Amygdala (tissue), 56 donors: Measurements from ENCODE around the gene ZBTB4.

ENCODE experiments used
- DNase-seq, 56 donors: peaks; one replicate each; lab custom pipeline; 2025; lab: John Stamatoyannopoulos, UW

The ZBTB4 gene

DNA sequence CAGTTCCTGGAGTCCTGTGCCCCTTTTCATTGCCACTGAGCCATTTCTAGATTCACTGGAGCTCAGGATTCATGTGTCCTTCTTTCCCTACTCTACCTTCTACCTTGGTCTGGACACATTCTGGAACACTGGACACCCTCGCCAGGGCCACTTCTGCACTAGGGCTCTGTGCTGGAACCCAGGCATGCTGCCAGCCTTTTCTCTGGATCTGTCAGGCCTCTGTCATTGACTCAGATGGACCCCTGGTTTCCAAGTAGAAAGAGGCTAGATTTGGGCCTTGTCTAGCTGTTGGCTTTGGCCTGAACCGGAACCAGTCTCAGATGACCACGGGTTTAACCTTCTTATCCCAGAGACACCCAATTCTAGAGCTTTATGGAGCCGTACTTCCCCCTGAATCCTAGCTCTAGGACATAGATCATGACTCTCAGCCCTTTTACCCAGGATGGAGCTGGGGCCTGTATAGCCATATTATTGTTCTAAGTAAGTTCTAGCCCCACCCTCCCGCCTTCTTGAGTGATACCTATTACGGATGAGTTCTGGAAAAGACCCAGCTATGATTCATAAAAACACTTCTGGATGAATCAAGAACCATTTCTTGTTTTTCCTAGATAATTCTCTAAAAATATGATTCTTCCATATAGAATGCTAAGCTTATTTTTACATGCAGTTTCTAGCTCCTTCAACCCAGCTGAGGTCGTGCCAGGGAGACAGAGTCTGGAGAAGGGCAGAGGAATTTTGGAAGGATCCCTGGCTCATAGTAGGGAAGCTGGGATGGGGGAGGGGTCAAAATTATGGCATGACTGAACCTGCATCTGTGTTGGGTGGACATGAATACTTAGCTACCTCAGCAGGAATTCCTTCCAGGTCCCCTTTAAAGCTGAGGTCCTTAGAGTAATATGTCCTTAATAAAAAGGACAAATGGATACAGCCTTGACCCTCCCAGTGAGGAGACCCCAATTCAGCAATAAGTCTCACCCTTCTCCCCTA is 35.6 kb downstream of the ZBTB4 start:
- no peak for DNase-seq

DNA sequence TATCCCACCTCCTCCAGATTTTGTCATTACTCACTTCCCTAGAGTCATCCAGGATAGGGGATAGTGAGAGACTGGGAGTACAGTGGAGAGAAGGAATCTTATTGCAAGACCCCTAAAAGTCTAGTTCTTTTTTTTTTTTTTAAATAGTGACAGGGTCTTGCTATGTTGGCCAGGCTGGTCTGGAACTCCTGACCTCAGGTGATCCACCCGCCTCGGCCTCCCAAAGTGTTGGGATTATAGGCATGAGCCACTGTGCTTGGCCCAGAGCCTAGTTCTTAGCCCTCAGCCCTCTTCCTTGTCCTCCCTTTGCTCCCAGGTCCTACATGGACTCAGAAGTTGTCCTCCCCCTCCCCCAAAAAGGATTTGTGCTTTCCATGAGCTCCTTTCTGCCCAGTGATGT is 37.3 kb downstream of the ZBTB4 start:
- DNase-seq = no peak

DNA sequence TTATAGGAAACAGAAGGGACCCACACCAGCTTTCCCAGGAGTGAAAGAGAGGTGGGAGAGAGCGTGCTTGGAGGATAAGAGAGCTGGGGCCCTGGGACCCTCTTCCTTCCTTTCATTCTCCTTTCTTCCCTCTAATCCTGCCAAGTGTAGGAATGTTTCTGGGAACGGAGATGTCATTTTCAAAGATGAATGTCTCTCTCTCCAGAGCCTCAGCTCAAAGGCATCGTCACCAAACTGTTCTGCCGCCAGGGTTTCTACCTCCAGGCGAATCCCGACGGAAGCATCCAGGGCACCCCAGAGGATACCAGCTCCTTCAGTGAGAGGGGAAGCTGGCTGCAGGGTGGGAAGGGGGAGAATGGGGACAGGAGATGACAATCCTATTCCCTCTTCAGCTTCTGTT is 38.2 kb downstream of the ZBTB4 start:
- DNase-seq = no peak

DNA sequence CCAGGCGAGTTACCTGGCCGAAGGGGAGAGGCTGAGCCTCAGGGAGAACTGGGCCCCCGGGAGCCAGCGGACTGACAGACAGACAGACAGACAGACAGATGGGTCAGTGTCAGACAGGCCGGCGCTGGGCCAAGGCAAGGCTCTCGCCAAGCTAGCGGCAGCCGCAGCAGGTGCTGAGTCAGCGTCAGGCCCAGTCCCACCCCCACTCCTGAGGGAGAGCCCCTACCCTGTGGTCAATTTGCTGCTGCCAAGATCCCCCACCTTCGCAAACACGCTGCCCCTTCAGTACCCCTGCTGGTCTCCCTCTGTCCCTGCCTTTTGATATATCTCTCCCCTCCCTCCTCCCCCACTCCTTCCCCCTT is 38.6 kb downstream of the ZBTB4 start:
- DNase-seq = peak in 15 of 56 donors; percentile 15 to 70 (median 33)

DNA sequence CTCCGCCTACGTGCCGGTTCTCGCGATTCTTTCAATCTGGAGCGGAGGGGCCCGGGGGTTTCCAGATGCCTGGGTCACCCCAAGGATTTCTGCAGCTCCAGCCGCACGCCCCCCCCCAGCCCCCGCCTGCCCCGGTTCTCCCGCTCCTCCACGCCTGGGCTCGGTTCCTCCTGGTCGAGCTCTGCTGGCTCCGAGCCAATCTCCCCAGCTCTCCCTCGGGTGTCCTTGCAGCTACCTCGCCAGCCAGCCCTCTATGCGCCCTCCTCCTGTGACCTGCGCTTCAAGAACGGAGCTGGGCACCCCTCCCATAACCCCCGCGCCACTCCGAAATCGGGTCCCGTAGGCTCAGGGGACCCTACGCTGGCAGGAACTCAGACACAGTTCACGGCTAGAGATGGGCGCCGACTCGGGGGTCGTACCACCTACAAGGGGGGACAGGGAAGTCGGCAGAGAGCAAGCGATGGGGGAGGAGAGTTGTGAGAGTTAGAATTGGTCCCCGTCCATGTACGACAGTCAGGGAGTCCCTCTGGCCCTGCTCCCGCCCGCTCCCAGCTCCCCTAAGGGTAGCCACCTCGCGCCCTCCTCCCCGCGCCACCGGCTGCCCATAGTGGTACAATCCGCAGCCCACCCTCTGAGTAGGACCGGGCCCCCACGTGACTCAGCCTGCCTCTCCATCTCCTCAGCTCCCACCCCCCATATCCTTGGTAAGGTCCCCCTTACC is 39.2 kb downstream of the ZBTB4 start:
- peak in 14 of 56 donors; percentile 10 to 77 (median 24) for DNase-seq

- no peak for DNase-seq
Observed at GRCh38 chr17:7439462-7440112, 39.8 kb downstream of the ZBTB4 start, which contains the start of gene FGF11. FGF11 (plus strand) TSS chr17:7439512; CDS start chr17:7439621, 109 bp downstream.

GRCh38 chr17:7438656-7439460 is 40.6 kb downstream of the ZBTB4 start:
- DNase-seq = no peak

GRCh38 chr17:7437950-7438614 is 41.3 kb downstream of the ZBTB4 start:
- peak in 40 of 56 donors; percentile 16 to 72 (median 46) for DNase-seq

DNA sequence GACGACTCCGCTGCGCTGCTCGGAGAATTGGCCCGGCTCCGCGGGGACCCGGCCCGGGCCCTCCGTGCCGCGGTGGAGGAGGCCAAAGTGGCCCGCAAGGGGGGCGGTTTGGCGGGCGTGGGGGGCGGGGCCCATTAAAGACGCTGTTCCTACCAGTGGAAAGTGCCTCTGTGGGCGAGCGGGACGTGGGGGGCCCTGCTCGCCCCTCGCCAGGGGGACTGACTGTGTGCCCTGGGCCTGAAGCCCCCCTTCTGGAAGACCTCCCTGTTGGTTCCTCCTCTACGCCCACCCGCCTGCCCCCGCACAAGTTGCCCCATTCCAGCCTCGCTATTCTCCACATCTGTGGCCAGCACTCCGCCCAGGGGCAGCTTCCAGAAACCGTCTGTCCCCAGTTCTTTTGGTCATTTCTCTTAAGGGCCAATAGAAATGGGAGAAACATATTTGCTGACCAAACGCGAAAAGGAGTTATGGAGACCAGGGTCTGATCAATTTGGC is 42.0 kb downstream of the ZBTB4 start:
- DNase-seq = no peak

DNA sequence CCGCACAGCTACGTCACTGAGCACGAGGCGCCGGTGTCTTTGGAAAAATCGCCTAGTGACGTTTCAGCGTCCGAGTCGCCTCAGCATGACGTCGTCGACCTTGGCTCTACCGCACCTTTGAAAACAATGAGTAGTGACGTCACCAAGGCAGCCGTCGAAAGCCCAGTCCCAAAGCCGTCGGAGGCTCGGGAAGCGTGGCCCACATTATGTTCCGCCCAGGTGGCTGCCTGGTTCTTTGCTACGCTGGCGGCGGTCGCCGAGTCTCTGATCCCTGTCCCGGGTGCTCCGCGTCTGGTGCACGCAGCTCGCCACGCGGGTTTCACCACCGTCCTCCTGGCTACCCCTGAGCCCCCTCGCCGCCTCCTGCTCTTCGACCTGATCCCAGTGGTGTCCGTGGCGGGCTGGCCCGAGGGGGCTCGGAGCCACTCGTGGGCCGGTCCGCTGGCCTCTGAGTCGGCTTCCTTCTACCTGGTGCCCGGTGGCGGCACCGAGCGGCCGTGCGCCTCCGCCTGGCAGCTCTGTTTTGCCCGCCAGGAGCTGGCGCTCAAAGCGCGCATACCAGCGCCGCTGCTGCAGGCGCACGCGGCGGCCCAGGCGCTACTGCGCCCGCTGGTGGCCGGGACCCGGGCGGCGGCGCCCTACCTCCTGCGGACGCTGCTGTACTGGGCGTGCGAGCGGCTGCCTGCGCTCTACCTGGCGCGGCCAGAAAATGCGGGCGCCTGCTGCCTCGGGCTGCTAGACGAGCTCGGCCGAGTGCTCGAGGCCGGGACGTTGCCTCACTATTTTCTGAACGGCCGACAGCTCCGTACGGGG is 42.7 kb downstream of the ZBTB4 start:
- peak in 42 of 56 donors; percentile 18 to 84 (median 56) for DNase-seq

- DNase-seq = peak in 5 of 56 donors; percentile 12 to 35 (median 29)
Observed at GRCh38 chr17:7435676-7436555, 43.5 kb downstream of the ZBTB4 start.

DNA sequence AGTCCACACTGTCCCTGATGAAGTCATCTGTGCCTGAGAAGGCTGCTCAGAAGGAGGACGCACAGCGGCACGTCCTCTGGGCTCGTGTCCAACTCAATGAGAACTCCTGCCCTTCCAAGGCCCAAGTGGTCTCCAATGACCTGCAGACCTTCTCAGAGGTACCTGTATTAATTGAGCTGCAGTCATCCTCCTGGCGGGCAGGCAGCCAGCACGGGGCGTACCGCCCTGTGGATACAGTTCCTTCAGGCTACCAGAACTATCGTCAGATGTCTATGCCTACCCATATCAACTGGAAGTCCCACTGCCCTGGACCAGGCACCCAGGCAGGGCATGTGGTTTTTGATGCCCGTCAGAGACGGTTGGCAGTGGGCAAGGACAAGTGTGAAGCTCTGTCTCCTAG is 47.1 kb downstream of the ZBTB4 start:
- DNase-seq = no peak

DNA sequence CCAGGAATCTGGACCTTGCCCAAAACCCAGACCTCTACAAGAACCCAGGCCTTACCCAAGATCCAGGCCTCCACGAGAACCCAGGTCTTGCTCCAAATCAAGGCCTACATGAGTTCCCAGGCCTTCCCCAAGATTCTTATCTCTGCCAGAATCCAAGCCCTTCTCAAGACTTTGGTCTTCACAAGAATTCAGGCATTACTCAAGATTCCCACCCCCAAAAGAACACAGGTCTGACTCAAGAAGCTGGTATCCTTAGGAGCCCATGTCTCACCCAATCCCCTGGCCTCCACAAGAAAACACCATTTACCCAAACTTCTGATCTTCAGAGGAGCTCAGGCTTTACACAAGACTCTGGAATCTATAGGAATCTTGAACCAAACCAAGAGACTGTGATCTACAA is 48.2 kb downstream of the ZBTB4 start:
- DNase-seq = no peak

DNA sequence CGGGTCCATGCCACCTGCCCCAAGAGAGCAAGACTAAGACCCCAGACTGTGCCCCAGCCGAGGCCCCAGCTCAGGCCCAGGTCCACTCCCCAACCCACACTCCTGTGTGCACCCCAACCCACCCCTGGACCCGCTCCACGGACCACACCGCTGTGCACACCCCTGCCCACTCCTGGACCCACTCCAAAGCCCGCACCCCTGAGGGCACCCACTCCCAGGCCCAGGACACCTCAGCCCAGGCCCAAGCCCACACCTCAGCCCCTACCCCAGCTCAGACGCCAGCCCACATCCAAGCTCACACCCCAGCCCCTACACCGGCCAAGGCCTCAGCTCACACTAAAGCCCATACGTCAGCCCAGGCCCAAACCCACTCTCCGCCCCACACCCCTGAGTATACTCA is 49.7 kb downstream of the ZBTB4 start:
- DNase-seq = no peak

GRCh38 chr17:7428557-7428956 is 50.9 kb downstream of the ZBTB4 start, which contains the start of gene SPEM3:
SPEM3 (plus strand) TSS chr17:7428857; CDS start chr17:7428903, 46 bp downstream.
- no peak for DNase-seq

DNA sequence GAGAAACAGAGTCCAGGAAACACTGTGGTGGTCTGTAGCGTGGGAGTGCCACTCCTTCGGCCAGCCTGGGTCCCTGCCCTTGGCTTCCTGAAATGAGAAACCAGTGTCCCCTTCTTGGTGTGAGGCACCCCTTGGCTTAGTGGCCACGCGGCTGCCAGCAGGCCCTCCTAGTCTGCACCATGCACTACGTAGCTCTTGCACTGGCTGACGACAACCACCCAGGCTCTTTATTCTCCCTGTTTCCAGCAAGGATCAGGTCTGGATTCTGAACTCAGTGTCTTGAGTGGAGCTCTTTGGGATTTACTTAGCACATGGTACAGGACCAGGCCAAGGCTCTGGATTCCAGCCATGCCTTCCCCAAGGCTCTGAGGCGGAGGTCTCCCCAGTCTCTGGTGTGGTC is 51.9 kb downstream of the ZBTB4 start:
- no peak for DNase-seq

DNA sequence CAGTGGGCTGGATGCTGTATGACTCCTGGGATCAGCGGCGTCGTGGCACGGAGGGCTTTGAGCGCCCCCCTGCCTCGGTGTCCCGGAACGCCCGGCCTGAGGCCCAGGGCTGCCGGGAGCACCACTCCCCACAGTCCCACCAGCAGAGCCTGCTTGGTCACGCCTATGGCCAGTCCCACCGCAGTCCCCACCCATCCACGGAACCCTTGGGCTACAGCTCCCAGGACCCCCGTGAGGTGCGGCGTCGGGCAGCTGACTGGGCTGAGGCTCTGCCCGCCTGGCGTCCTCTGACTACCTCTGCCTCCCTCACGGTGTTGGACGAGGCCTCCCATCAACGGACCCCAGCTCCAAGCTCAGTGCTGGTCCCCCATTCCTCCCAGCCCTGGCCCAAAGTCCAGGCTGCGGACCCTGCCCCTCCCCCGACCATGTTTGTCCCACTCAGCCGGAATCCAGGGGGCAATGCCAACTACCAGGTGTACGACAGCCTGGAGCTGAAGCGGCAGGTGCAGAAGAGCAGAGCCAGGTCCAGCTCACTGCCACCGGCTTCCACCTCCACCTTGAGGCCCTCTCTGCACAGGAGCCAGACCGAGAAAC is 52.4 kb downstream of the ZBTB4 start:
- no peak for DNase-seq
